ENCODE results near the gene FBXO41.

The FBXO41 gene

DNA sequence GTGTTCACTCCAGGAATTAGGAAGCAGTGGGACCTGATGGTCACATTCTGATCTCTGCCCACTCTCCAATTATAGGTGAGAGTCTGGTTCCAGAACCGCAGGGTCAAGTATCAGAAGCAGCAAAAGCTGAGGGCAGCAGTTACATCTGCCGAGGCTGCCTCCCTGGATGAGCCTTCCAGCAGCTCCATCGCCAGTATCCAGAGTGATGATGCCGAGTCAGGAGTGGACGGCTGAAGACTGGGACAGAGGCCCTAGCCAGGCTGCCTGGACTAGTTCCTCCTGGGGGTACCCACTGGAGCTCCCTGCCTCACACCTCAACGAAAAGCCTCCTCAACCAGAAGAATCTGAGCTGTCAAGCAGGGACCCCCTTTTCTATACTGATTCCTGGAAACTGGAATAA is 73.6 kb downstream of the FBXO41 start:
- no peak for DNase-seq (ENCODE audit: low read depth)

- DNase-seq (ENCODE audit: low read depth), result no peak
These were observed 74.3 kb downstream of the FBXO41 start for GRCh38 chr2:73210019-73210418.

GRCh38 chr2:73208258-73208657 is 76.0 kb downstream of the FBXO41 start:
- DNase-seq (ENCODE audit: low read depth), result no peak

GRCh38 chr2:73205611-73206010 is 78.7 kb downstream of the FBXO41 start:
- no peak for DNase-seq (ENCODE audit: low read depth)
